GM12872 (cell line): Measurements from ENCODE around the gene CRYGA.

ENCODE experiments used
- TF ChIP-seq, protein P1 (sequence below): IDR thresholded peaks from 3 replicates; pipeline ENCODE4 v1.5.1; 2011; ENCODE audit warnings: low read depth, mild to moderate bottlenecking, low read length, moderate library complexity; ENCODE audit not compliant: insufficient read depth

CRYGA gene

GRCh38 chr2:208118918-208119317 lies 44.5 kb downstream of the CRYGA start:
- TF ChIP-seq, protein P1, sequence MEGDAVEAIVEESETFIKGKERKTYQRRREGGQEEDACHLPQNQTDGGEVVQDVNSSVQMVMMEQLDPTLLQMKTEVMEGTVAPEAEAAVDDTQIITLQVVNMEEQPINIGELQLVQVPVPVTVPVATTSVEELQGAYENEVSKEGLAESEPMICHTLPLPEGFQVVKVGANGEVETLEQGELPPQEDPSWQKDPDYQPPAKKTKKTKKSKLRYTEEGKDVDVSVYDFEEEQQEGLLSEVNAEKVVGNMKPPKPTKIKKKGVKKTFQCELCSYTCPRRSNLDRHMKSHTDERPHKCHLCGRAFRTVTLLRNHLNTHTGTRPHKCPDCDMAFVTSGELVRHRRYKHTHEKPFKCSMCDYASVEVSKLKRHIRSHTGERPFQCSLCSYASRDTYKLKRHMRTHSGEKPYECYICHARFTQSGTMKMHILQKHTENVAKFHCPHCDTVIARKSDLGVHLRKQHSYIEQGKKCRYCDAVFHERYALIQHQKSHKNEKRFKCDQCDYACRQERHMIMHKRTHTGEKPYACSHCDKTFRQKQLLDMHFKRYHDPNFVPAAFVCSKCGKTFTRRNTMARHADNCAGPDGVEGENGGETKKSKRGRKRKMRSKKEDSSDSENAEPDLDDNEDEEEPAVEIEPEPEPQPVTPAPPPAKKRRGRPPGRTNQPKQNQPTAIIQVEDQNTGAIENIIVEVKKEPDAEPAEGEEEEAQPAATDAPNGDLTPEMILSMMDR: no peak

GRCh38 chr2:208112969-208113368 lies 50.4 kb downstream of the CRYGA start:
- TF ChIP-seq, protein P1: no peak
